ENCODE results near the gene ARHGEF33. TPM values are rescaled to one million over a fixed set of nuclear protein-coding genes. Genes with fewer than 3 reads are reported as not detected.

Gene ARHGEF33
- polyA plus RNA-seq, 1 of the 3 experiments (the other 2 are of a cell fraction): 0.25 TPM

GRCh38 chr2:38978908-38979307 lies 89.2 kb downstream of the ARHGEF33 start:
- TF ChIP-seq IRF3 (IDR thresholded peaks at IDR 0.05; ENCODE audit: low read depth, low read length): no peak
- no peak for TF ChIP-seq RXRA (IDR thresholded peaks at IDR 0.05; ENCODE audit: borderline replicate concordance, low read depth)
- no peak for TF ChIP-seq REST (IDR thresholded peaks at IDR 0.05; ENCODE audit: low read depth, low read length)
- no peak for TF ChIP-seq USF1 (IDR thresholded peaks at IDR 0.05; ENCODE audit: borderline replicate concordance, low read depth)
- TF ChIP-seq FOSL2 (IDR thresholded peaks at IDR 0.05; ENCODE audit: borderline replicate concordance, low read depth): no peak
- no peak for TF ChIP-seq YY1 (IDR thresholded peaks at IDR 0.05; ENCODE audit: low read depth)
- no peak for TF ChIP-seq FOXJ3 (CRISPR knock-in tag; IDR thresholded peaks at IDR 0.05)
- TF ChIP-seq FOXM1 (IDR thresholded peaks at IDR 0.05; ENCODE audit: low read depth): no peak
- TF ChIP-seq SMC3 (IDR thresholded peaks at IDR 0.05; ENCODE audit: low read depth, low read length): no peak
- no peak for TF ChIP-seq RFX5 (IDR thresholded peaks at IDR 0.05; ENCODE audit: low read length)
- no peak for TF ChIP-seq USF2 (IDR thresholded peaks at IDR 0.05; ENCODE audit: borderline replicate concordance, low read depth, low read length)
- no peak for TF ChIP-seq MEF2A (IDR thresholded peaks at IDR 0.05; ENCODE audit: borderline replicate concordance, low read depth)
- no peak for TF ChIP-seq SIN3A (IDR thresholded peaks at IDR 0.05; ENCODE audit: borderline replicate concordance, low read depth, low read length)
- no peak for TF ChIP-seq POLR2AphosphoS5 (IDR thresholded peaks at IDR 0.05; ENCODE audit: low read depth, low read length)
- Histone ChIP-seq H3K79me2 (ENCODE audit: insufficient read depth) (no peaks in the 10 kb centered on the region), H3K9ac (no peak overlapping the region), H4K20me1 (ENCODE audit: insufficient read depth) (no peaks in the 10 kb centered on the region), H3K4me3 (ENCODE audit: low read depth in 2 of 2, low read length in 1 of 2) (no peak overlapping the region), H3F3A (replicated peaks; ENCODE audit: insufficient read depth) (no peaks in the 10 kb centered on the region), H3K27me3 (ENCODE audit: insufficient read depth) (no peaks in the 10 kb centered on the region), H3K9me3 (no peaks in the 10 kb centered on the region), H3K27ac (ENCODE audit: low read depth in 2 of 2, low read length in 1 of 2) (no peak overlapping the region), H3K9me2 (no peaks in the 10 kb centered on the region), H3K4me2 (no peak overlapping the region), H3K4me1 (ENCODE audit: control insufficient read depth in 1 of 2, insufficient read depth in 2 of 2, low read depth in 1 of 2, low read length in 1 of 2) (peaks cover 0 to 2% of the 10 kb centered on the region in 2 experiments; a peak in 2 of 4 replicates), H2AFZ (ENCODE audit: low read depth) (no peak overlapping the region), H3K36me3 (replicated peaks in 1 of 2; ENCODE audit: control insufficient read depth in 1 of 2, insufficient read depth in 2 of 2, low read length in 1 of 2) (peaks cover 14 to 32% of the 10 kb centered on the region in 2 experiments)
- DNase-seq: no peak
- CTCF ChIA-PET: interaction anchor here (1.2 to 1.9 kb wide), 2 partner anchors 31 to 250 kb away, joined by 3 to 5 read pairs; no protein-coding TSS in a partner anchor
- WGBS (ENCODE audit: low lambda C conversion rate): 95% methylated on average over 3 of the region's 3 CpGs
- POLR2A ChIA-PET: no interaction called here

Measured in SK-N-SH (cell line).